Hematopoietic multipotent progenitor cell treated with erythropoietin and hydrocortisone succinate and interleukin-3 and kit ligand, for 4 days (in vitro differentiated cells): ENCODE data around the gene RAMP3.
"Not testable (repeated sequence)": the region's sequence is repeated elsewhere in the genome, so short reads cannot be mapped to it uniquely, and the experiment has no call there.

Source experiments
- DNase-seq: peaks from one replicate; pipeline ENCODE4 v3.0.0-alpha.2; 2015

Gene RAMP3

DNA sequence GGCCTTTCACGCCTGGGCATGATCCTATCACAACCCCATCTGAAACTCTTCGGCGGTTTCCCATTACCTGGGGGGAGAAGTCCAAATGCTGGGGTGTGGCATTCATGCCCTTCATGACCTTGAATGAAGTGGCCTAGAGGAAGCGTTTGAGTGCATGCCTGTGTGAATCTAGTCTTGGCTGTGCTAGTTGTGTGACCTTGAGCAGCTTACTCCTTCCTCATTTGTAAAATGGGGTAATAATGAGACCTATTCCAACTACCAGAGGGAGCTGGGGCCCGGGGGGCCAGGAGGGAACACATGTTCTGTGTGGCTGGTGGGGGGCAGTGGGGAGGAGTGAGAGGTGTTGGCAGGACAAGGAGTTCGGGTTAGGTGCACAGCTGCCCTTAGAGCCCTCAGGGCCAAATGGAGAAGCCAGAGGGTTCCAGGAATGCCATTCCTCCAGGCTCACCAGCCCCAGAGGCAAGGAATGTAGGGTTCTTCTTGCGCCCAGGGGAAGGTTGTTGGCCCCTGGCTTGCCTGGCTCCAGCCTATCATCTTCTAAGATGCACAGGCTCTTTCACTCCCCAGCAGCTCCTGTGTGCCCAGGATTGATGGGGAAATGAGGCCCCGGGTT lies 24.8 kb upstream of the RAMP3 start:
- DNase-seq, result no peak

DNA sequence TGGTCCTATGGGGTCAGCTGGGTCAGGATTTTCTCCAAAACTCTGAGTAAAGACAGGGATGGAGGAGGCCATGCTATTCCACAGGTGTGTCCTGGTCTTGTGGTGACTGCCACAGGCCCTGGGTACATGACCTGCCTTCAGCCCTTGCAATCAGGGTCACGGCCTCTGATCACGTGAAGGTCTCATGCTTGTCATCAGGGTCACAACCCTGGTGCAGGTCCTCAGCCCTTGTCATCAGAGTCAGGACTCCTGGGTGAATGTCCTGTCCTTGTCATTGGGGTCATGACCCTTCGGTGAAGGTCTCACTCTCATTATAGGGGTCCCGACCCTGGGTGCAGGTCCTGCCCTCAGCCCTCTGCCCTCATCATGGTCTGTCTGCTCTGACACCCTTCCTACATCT lies 24.2 kb upstream of the RAMP3 start:
- DNase-seq, result no peak

DNA sequence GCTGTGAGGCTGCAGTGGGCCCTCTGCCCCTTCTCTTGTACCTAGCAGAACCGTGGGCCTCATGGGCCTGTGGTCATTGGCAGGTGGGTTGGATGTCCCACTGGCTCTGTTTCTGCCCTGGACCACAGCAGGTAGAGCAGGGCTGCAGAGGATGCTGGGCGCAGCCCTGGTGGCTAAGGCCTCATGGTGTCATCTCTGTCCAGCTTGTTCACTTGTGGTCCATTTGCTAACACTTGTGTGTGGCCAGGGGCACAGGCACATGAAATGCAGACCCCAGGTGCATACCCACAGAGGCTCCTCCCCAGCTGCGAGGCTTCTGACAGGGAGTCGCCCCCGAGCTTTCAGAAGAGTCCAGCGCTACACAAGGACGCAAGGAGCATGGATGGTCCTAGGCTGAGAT lies 23.7 kb upstream of the RAMP3 start:
- no peak for DNase-seq

DNA sequence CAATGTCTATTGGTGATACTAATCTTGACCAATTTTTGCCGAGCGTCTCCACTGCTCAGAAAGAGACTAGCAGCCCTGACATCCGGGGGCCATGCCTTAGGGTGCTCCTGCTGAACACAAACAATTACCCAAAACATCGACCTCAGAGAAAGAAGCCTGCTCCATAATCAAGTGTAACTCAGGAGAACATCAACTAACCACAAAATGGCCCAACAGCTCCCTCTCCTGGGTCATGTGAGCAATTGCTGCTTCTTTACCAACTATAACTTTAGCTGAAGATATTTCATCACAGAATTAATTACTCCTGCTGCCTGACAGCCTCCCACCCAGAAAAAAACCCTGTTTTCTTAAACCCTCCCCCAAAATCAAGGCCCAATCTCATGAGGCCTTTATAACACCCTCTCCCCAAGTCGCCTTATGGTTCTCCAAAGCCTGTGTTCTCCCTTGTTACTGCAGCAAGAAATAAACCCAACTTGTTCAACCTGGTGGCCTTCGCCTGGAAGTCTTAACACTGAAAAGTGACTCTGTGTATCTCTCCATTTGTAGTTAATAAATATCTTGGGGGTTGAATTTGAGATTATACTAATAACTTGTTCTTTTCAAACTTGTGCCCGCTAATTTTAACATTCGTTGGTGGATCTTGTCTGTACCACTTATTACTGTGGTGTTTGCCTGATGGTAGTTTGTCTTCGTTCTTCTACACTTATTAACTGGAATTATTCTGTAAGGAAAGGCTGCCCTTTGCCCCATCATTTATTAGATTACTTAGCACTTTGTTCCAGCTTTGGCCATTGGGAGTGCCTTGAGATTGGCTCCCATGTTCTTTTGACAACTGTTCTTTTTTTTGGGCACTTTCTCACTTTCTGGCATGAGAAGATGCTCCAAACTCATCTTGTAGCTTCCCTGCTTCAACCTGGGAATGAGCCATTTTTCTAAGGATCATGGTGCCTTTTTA lies 21.2 kb upstream of the RAMP3 start:
- peak; percentile 91 for DNase-seq

DNA sequence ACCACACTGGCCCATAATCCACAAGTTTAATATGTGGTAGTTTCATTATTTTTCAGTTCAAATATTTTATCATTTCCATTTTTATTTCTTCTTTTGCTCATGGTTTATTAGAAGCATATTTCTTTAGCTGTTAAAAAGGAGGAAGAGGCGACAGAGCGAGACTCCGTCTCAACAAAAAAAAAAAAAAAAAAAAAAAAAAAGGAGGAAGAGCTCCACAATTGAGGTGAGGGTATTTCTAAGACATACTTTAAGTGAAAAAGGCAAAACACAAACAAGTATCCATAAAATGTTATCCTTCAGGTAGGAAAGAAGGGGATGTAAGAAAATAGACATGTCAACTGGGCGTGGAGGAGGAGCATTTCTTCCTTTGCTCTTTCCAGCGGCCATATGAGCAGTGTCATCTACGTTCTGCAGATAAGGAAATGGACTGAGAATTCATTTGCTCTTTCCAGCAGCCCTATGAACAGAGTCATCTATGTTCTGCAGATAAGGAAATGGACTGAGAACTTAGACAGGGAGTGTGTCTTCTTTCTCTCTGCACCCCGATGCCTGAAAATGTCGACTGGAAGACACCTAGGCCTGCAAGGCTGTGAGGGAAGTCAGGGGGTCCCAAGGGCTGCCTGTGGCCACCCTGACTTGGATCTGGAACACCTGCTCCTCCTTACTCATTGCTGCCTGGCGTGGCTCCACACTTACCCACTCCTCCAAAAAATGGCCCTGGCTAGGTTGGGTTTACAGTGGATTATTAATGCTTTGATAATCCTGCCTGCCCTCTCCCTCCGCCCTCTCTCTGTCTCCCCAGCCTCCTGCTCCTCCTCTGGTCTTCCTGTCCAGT lies 18.9 kb upstream of the RAMP3 start:
- DNase-seq, result peak; percentile 65

DNA sequence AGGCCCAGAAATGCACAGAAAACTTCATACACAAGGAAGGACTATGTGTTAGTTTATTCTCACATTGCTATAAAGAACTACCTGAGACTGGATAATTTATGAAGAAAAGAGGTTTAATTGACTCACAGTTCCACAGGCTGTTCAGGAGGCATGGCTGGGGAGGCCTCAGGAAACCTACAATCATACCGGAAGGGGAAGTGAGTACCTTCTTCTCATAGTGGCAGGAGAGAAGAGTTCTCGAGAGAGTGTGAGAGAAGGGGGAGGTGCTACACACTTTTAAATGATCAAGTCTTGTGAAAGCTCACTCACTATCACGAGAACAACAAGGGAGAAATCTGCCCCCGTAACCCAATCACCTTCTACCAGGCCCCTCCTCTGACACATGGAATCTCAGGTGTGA lies 16.8 kb upstream of the RAMP3 start:
- DNase-seq, result peak; percentile 54

DNA sequence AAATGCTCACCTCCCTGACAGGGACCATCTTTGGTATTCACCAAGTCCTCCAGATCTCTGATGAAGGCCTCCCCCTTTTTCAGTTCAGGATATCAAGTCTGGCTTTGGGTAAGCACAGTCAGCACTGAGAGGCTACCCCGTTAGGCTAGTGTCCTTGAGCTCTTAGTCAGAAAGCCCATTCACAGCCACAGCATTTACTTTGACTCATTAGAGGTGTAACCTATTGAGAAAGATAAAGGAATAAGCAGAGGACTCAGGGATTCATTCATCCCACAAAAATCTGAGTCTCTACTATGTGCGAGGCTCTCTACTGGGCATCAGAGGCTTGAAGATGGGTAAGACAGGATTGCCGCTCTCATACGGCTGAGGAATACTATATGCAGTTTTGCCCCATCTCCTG lies 14.0 kb upstream of the RAMP3 start:
- DNase-seq, result no peak

DNA sequence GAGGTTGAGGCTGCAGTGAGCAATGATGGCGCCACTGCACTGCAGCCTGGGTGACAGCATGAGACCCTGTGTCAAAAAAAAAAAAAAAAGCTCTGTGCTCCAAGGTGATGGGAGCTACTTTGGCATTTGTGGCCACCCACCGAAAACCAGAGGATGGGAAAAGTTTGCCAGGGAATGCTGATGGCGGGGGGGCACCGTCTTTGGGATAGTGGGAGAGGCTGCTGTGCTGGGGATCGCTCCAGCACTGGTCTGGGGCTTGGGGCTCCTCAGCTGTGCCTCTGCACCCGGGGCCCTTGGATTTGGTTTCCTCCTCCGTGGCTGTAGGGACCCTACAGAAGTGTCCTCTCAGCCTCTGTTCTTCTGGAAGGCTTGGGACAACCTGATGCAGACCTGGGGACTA lies 11.7 kb upstream of the RAMP3 start:
- no peak for DNase-seq

DNA sequence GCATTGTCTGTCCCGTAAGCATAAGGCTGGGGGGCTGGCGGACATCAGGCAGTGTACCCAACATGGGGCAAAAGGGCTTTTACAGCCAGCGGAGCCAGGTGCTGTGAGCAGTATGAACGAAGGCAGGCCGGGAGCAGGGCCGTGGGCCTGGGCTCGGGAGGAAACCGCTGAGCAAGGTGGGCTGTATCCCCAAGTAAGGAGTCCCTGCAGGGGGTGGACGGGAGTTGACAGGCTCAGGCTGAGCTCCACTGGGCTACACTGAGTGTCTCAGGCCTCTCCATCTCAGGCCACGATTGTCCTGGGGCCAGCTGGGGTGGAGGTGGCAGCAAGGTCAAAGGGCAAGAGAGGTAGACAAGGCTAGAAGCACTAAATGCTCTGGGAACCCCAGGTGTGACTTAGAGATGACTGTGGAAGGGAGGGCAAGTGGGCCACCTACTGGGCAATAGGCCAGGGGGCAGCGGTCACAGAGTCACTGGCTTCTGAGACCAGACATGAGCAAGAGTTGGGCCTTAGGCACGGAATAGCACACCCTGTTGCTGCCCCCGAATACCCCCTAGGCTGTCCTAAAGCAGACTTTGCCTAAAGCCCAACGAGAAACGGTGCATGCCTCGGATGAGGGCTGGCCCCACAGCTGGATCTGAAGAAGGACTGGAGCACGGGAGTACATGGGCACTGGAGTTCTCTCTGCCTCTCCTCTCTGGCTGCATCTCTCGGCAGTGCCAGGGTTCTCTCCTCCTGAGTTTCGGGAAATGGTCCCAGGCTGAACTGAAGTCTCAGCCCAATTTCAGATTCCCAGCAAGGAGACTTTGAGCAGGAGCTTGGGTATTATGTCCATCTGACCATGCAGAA lies 10.8 kb upstream of the RAMP3 start:
- no peak for DNase-seq

DNA sequence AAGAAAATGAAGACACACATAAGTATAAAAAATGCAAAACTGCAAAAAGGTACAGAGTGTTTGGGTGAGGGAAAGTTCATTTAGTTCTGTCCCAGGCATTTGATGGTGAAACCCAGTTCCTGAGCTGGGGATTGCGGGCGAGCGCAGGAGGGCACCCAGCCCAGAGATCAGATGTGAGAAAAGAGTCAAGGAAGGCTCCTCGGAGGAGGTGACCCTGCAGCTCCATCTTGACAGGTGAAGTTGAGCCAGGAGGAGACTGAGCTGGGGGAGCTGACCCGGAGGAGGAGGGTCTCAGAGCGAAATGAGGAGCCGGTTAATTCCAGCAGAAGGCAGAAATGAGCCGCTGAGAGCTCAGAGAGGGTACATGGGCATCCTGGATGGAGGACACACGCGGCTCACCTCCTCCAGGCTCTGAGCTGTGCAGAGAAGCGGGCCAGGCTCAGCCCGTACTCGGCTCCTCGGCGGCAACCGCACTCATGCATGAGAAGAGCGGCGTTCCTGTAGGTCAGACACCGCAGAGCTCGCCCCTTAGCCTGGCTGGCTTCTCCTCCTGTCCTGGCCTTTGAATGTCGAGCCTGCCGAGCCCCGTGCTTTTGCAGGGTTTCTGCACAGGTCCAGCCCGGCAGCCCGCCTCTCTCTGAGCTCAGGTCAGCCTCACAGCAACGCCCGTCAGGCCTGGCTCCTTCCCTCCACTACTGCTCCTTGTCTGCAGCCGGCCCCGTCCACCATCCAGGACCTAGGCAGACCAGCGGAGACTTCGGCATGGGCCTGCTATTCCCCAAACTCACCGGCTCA lies 9.5 kb upstream of the RAMP3 start:
- no peak for DNase-seq

DNA sequence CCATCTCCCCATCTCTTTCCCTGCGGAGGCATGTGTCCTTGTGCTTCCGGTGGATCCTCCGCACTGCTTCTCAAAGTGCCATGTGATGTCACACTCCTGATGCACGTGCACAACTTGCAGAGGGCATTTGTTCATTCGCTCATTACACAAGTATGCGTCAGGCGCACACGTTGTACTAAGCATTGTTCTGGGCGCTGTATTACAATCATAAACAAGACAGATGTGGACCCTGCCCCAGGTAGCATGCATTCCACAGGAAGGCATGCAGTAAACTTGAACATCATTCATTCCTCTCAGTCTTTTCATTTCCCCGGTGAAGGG lies 9.0 kb upstream of the RAMP3 start:
- no peak for DNase-seq

DNA sequence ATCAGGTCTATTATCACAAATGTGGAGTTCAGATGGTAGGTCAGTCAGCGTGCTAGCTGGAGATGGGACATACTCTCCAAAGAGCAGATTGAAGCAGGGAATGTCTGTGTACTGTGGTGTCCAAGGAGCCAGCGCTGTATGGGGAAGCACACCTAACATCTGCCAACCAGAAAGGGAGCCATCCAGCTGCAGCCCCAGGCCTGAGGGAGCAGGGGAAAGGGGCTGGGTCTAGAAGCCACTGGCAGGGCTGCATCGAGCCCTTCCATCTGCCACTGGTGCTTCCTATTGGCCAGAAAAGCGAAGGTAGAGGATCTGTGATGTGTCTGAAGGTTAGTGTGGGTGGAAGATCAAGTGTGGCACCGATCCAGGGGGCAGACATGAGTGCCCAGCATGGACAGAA lies 8.0 kb upstream of the RAMP3 start:
- no peak for DNase-seq

DNA sequence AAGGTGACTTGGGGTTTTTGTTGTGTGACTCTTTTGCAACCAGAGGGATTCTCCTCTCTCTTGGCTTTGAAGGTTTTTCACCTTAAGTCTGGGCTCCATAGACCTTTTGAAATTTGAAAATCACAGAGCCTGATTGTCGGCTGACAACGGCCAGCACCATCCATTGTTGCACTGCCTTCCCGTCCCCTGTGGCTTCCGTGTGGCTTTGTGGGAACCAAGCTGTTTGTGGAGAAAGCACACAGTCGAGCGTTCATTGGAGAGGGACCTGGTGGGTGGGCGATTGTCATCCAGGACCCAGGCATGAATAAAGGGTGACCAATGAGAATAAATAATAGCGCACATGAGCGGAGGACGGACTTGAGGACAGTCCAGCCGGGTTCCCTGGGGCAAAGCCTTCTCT lies 7.4 kb upstream of the RAMP3 start:
- no peak for DNase-seq

DNA sequence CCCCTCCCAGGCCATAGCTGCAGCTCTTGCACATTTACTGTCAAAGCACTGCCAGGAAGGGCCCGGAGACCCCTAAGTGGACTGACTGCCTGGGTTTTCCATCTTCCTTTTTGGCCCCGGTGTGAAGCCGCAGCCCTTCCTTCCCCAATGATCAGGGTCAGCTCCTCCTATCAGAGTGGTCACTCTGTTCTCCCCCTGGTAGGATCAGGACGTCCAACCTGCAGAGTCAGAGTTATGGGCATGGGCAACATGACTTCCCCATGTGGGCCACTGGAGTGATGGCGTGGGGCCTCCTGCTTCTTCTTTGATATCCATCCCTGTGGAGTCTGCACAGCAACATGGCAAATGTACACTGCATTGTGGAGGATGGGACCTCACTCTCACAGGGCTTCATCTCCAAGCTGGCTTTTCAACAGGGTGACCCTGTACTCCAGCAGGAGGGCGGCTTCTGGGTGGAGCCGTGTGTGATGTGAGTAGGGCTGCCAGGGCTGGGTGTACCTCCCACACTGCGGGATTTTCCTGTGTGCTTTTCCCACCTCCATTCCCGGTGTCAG lies 6.4 kb upstream of the RAMP3 start:
- no peak for DNase-seq

DNA sequence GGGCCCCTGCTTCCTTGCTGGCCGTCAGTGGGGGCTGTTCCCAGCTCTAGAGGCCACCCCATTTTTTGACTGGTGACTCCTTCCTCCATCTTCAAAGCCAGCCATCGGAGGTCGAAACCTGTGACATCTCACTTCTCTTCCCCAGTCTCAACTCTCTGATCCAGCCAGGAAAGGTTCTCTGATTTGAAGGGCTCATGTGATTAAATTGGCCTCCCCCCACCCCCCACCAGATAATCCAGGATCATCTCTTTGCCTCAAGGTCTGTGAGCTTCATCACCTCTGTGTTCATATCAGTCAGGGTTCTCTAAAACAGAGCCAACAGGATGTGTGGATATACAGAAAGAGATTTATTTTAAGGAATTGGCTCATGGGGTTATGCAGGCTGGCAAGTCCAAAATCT lies 5.6 kb upstream of the RAMP3 start:
- DNase-seq, result no peak

DNA sequence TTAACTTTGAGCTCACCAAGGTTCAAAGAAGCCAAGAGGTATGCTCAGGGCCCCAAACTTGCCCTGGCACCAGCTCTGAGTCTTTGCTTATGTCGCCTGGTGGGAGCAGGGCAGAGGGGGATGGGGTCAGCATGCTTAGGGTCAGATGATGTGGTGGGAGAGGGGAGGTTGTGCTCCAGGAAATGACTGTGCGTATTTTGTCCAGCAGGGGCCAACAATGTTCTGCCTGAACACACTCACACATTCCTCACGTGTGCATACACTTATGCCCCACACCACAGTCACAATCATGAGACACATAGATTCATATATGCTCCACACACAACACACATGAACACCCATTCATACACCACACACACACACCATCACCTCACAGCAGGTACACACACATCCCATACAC lies 4.4 kb upstream of the RAMP3 start:
- peak; percentile 74 for DNase-seq

DNA sequence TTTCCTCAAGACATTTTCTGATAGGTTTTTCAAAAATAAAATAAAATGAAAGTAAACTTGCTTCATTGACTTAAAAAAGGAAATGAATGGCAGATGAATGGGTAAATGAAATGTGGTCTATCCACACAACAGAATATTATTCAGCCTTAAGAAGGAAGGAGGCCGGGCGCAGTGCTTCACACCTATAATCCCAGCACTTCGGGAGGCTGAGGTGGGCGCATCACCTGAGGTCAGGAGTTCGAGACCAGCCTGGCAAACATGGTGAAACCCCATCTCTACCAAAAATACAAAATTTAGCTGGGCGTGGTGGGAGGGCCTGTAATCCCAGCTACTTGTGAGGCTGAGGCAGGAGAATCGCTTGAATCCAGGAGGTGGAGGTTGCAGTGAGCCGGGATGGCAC lies 3.7 kb upstream of the RAMP3 start:
- DNase-seq, result not testable (repeated sequence)

DNA sequence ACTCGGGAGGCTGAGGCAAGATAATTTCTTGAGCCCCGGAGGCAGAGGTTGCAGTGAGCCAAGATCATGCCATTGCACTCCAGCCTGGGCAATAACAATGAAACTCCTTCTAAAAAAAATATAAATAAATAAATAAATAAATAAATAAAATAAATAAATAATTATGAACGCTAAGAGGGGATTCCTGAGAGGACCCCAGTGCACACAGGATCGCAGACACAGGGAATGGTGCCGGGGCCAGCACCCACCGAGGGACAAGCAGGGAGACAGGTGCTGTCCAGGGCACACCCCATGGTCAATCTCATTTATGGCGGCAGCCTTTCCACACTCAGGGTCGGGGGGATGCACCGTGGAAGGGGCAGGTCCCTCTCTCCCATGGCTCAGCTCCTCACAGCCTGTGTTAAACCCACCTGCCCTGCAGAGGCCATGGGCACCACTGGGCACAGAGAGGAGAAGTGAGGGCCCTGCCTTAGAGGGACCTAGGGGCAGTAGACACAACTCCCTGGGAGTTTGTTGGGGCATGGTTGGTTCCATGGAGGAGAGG lies 2.2 kb upstream of the RAMP3 start:
- no peak for DNase-seq

DNA sequence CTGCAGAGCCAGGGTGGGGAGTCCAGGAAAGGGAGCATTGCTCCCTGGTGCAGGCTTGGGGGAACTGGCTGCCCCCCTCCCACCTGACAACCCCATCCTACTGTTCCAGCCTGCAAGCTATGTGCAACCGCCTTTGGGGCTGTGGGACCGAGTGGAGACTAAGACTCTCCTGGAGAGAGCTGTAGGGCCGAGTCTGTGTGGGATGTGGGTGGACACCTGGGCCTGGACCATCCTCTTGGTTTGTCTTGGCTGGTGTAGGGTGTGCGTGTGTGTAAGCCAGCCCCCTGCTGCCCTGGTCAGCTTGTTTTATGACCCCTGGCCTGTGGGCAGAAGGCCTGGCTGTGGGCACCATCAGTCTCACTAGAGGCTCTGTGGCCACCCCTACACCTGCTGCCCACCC lies 1.6 kb upstream of the RAMP3 start:
- no peak for DNase-seq

DNA sequence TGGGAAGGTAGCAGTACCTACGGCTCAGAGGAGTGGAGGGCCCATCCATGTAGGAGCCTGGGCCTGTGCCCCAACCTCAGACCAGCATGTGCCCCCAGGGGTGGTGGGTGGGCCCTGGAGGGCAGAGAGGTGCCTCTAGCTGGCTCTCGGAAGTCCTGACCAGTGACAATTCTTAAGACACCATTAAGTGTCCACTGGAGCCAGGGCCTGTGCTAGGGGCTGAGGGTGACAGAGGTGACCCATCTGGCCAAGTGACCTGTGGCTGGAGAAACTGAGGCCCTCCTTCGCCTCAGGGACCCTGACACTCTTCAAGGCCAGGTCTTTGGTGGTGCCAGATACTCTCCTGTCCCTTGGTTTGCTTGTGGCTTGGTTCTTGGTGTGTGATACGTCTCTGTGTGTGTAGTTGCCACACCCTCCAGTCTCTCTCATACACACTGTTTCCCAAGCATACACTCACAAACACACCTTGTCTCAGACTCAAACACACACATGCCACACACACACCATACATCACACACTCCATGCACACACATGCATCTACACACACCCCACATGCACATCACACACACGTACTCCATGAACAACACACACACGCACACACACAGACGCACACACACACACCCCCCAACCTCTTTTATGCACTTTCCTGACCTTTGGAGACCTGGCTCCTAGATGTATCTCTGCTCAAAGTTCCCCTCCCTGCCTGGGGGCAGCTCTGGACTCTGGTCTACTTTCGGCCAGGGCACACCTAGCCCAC lies 897 bp upstream of the RAMP3 start:
- DNase-seq, result no peak

DNA sequence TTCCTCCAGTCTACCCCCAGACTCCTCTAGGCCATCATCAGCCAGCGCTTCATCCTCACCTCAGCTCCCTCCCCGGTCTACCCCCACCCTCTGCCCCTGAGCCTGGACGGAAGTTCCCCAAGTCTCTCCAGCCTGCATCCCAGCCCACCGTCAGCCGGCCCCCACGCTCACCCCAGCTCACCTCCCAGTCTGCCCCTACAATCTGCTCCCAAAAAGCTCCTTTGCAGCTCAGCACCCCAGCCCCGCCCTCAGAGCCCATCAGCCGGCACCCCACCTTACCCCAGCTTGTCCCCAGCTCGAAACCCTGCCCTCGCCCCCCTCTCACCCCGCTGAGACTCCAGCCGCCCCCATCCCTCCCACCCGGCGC lies 322 bp upstream of the RAMP3 start:
- DNase-seq, result no peak
